Measurements from ENCODE around the gene RAPGEF6. TPM values are rescaled to one million over a fixed set of nuclear protein-coding genes. Genes with fewer than 3 reads are reported as not detected.
A peak's percentile ranks its signal among the peaks of the same experiment; 100 is the strongest.
"Not testable (repeated sequence)": the region's sequence is repeated elsewhere in the genome, so short reads cannot be mapped to it uniquely, and the experiment has no call there.

Gene RAPGEF6
- total and polyA plus RNA-seq, 4 donors: 19.3 to 95.2 (median 33.5) TPM

DNA sequence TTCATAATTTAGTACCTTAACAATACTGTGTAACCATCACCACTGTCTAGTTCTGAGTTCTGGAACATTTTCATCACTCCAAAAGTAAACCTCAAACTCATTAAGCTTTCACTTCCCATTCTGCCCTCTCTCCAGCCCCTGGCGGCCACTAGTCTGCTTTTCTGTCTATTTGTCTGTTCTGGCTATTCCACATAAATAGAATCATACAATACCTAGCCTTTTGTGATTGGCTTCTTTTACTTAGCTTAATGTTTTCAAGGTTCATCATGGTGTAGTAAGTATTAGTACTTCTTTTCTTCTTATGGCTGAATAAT, 138.7 kb downstream of the RAPGEF6 start:
- Histone ChIP-seq H3K36me3 (ENCODE audit: control insufficient read depth, insufficient read depth, low read length) (peaks cover 4% of the 10 kb centered on the region), H3K27ac (ENCODE audit: low read depth, low read length) (no peak overlapping the region)
- WGBS (ENCODE audit: insufficient coverage): no CpG with 5 or more reads among the region's 1 CpG

DNA sequence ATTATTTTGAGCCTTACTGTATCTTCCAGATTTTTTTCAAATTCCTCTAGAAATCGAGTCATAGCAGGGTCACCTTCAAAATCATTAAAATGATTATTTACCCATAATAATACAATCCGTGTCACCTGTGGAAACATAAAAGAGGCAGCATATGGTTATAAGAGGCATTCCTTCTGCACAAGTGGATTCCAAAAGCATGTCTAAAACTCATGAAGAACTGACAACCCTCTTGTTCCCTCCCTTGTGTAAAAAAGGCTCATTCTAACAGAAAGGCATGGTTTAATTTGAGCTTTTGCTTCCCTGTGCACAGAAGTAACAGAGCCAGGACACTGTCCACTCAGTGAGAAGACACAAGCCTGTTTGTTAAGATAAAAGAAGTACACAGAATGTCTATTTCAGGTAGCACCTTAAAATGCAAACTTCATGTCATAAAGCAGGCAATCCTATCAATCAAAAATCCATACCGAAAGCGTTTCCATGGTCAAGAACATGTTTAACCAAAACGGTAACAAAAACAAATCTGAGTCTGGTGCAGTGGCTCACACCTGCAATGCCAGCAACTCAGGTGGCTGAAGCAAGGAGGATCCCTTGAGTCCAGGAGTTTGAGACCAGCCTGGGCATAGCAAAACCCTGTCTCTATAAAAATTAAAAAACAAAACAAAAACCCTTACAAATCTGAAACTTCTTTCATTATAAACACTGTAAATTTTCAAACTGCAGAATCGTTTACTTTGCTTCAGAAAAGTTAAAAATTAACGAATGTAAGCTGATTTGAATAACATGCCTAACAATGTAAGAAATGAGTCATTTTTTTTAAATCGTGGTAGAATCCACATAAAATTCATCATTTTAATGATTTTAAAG, 139.3 kb downstream of the RAPGEF6 start:
- Histone ChIP-seq H3K4me3 (ENCODE audit: low read depth, low read length) (no peak overlapping the region), H3K36me3 (ENCODE audit: control insufficient read depth, insufficient read depth, low read length) (peaks cover 4% of the 10 kb centered on the region), H3K27me3 (ENCODE audit: control insufficient read depth, insufficient read depth, low read length) (no peaks in the 10 kb centered on the region), H3K27ac (ENCODE audit: low read depth, low read length) (no peak overlapping the region), H3K4me1 (ENCODE audit: control insufficient read depth, insufficient read depth, low read length) (no peaks in the 10 kb centered on the region), H3K9me3 (ENCODE audit: control insufficient read depth, insufficient read depth, low read length) (no peaks in the 10 kb centered on the region)
- WGBS (ENCODE audit: insufficient coverage): 100% methylated on average over 3 of the region's 8 CpGs
- DNase-seq (ENCODE audit: low read depth in 4 of 6, low spot score in 6 of 6): no peak

More for the DNA sequence above, 138.7 kb downstream of the RAPGEF6 start:
- Histone ChIP-seq H3K4me1 (ENCODE audit: control insufficient read depth, insufficient read depth, low read length) (no peaks in the 10 kb centered on the region), H3K27me3 (ENCODE audit: control insufficient read depth, insufficient read depth, low read length) (no peaks in the 10 kb centered on the region), H3K4me3 (ENCODE audit: low read depth, low read length) (no peak overlapping the region), H3K9me3 (ENCODE audit: control insufficient read depth, insufficient read depth, low read length) (no peaks in the 10 kb centered on the region)
- no peak for DNase-seq (ENCODE audit: low read depth in 4 of 6, low spot score in 6 of 6)

DNA sequence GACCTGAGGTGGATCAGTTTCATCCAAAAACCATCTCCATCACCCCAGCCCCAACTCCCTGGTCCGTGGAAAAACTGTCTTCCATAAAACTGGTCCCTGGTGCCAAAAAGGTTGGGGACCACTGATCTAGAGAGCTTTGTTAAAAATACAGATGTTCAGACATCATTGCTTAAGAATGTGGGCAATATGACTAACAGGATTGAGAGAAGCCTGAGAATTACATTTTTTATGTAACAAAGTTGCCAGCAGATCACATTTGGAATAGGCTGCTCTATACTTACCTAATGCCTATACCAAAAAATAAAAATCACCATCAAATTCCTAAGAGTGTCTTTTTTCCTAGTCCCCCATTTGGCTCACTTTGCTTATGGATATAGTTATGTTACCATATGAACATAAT, 143.3 kb downstream of the RAPGEF6 start:
- H3K4me1 ChIP-seq (ENCODE audit: control insufficient read depth, insufficient read depth, low read length): no peaks in the 10 kb centered on the region
- no CpG with 5 or more reads among the region's 1 CpG for WGBS (ENCODE audit: insufficient coverage)
- H3K27me3 ChIP-seq (ENCODE audit: control insufficient read depth, insufficient read depth, low read length): no peaks in the 10 kb centered on the region
- no peak for DNase-seq (ENCODE audit: low read depth in 4 of 6, low spot score in 6 of 6)
- H3K36me3 ChIP-seq (ENCODE audit: control insufficient read depth, insufficient read depth, low read length): peaks cover 7% of the 10 kb centered on the region
- H3K9me3 ChIP-seq (ENCODE audit: control insufficient read depth, insufficient read depth, low read length): no peaks in the 10 kb centered on the region
- no peak overlapping the region for H3K4me3 ChIP-seq (ENCODE audit: low read depth, low read length)
- no peak overlapping the region for H3K27ac ChIP-seq (ENCODE audit: low read depth, low read length)

DNA sequence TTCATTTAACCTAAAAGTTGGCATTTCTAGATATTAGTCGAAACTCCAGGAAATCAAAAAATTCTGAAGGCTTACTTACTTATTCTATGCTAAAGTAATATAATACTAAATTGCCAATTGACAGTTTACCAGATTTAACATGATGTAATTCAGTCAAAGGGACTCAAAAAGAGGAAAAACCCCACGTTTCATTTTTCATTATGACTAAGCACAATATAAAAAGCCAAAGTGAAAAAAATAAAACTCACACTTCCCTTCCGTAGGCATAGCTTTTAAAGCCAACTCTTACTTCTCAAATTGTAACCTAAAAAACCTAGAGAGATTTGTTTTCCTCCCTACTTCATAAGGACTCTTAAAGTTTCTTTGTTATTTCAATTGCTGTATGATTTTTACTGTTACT, 146.6 kb downstream of the RAPGEF6 start:
- DNase-seq (ENCODE audit: low read depth in 4 of 6, low spot score in 6 of 6): peak in 1 of 6 donors; percentile 5
- WGBS (ENCODE audit: insufficient coverage): no CpG with 5 or more reads among the region's 3 CpGs
- H3K27me3 ChIP-seq (ENCODE audit: control insufficient read depth, insufficient read depth, low read length): no peaks in the 10 kb centered on the region
- H3K4me1 ChIP-seq (ENCODE audit: control insufficient read depth, insufficient read depth, low read length): no peaks in the 10 kb centered on the region
- no peaks in the 10 kb centered on the region for H3K9me3 ChIP-seq (ENCODE audit: control insufficient read depth, insufficient read depth, low read length)
- no peak overlapping the region for H3K4me3 ChIP-seq (ENCODE audit: low read depth, low read length)
- peaks cover 6% of the 10 kb centered on the region for H3K36me3 ChIP-seq (ENCODE audit: control insufficient read depth, insufficient read depth, low read length)
- no peak overlapping the region for H3K27ac ChIP-seq (ENCODE audit: low read depth, low read length)

DNA sequence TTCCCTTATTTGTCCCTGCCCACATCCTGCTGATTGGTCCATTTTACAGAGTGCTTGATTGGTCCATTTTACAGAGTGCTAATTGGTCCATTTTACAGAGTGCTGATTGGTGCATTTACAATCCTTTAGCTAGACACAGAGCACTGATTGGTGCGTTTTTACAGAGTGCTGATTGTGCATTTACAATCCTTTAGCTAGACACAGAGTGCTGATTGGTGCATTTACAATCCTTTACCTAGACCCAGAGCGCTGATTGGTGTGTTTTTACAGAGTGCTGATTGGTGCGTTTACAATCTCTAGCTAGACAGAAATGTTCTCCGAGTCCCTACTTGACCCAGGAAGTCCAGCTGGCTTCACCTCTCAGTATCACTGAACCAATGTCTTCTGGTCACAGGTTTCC, 147.7 kb downstream of the RAPGEF6 start:
- H3K9me3 ChIP-seq (ENCODE audit: control insufficient read depth, insufficient read depth, low read length); H3K4me1 ChIP-seq (ENCODE audit: control insufficient read depth, insufficient read depth, low read length); H3K27me3 ChIP-seq (ENCODE audit: control insufficient read depth, insufficient read depth, low read length); DNase-seq (ENCODE audit: low read depth in 4 of 6, low spot score in 6 of 6); H3K27ac ChIP-seq (ENCODE audit: low read depth, low read length); H3K4me3 ChIP-seq (ENCODE audit: low read depth, low read length); H3K36me3 ChIP-seq (ENCODE audit: control insufficient read depth, insufficient read depth, low read length): not testable (repeated sequence)
- 100% methylated on average over 2 of the region's 4 CpGs for WGBS (ENCODE audit: insufficient coverage)

DNA sequence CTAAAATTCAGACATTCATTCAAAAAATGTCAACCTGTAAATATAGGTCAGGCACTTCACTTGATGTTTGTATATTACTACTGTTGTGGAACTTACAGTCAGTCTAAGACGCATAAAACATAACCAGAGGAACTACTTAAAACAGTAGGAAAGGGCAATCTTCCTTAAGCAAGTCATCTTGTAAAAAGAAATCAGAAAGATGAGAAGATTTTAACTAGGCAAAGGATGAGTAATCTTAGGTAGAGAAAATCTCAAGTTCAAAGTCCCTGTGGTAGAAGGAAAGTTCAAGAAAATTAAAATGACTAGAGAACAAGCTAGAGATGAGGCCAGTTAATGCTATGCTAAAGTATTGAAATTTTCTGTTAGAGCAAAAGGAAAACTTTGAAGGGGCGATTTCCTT, 152.4 kb downstream of the RAPGEF6 start:
- 100% methylated on average over 1 of the region's 2 CpGs for WGBS (ENCODE audit: insufficient coverage)
- H3K27me3 ChIP-seq (ENCODE audit: control insufficient read depth, insufficient read depth, low read length): no peaks in the 10 kb centered on the region
- H3K27ac ChIP-seq (ENCODE audit: low read depth, low read length): no peak overlapping the region
- no peaks in the 10 kb centered on the region for H3K9me3 ChIP-seq (ENCODE audit: control insufficient read depth, insufficient read depth, low read length)
- no peak for DNase-seq (ENCODE audit: low read depth in 4 of 6, low spot score in 6 of 6)
- no peak overlapping the region for H3K4me3 ChIP-seq (ENCODE audit: low read depth, low read length)
- H3K36me3 ChIP-seq (ENCODE audit: control insufficient read depth, insufficient read depth, low read length): peaks cover 13% of the 10 kb centered on the region
- H3K4me1 ChIP-seq (ENCODE audit: control insufficient read depth, insufficient read depth, low read length): no peaks in the 10 kb centered on the region

DNA sequence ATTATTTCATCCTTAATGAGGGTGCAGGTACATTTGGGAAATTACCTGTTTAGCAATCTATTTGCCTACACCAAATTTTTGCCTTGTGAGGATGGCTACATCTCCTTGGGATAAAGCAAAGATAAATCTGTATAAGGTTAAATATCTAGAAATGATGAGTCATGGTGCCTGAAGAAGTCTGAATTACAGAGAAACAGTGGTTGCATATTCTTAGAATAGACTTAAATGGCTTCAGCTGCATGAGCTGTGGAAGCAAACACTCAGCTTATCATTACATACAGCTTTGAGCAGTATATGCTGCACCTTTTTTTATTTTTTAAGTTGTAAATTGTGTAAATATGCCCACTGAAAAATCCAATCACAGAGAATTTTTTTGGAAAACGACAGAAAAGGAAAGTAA, 153.5 kb downstream of the RAPGEF6 start:
- Histone ChIP-seq H3K27ac (ENCODE audit: low read depth, low read length) (no peak overlapping the region), H3K4me1 (ENCODE audit: control insufficient read depth, insufficient read depth, low read length) (no peaks in the 10 kb centered on the region), H3K9me3 (ENCODE audit: control insufficient read depth, insufficient read depth, low read length) (no peaks in the 10 kb centered on the region), H3K36me3 (ENCODE audit: control insufficient read depth, insufficient read depth, low read length) (peaks cover 11% of the 10 kb centered on the region), H3K27me3 (ENCODE audit: control insufficient read depth, insufficient read depth, low read length) (no peaks in the 10 kb centered on the region), H3K4me3 (ENCODE audit: low read depth, low read length) (no peak overlapping the region)
- no CpG with 5 or more reads among the region's 1 CpG for WGBS (ENCODE audit: insufficient coverage)
- DNase-seq (ENCODE audit: low read depth in 4 of 6, low spot score in 6 of 6): no peak

DNA sequence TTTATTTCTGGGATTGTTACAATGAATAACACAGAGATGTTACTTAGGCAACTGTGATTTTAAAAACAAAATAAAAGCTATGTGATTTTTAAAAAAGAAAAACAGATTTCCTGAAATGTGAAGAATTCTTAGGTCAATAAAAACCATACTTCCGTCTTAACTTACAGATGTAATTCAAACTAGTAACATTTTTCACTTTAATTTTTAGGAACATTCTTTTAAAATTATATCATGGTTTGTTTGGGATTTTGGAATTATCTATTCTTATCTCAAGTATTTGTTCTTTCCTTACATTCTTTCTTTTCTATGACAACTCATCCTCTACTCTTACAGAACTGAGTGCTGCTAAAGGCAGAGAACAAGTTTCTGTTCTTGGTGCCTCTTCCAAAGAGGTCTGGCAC, 159.5 kb downstream of the RAPGEF6 start:
- H3K36me3 ChIP-seq (ENCODE audit: control insufficient read depth, insufficient read depth, low read length): peaks cover 3% of the 10 kb centered on the region
- no peaks in the 10 kb centered on the region for H3K9me3 ChIP-seq (ENCODE audit: control insufficient read depth, insufficient read depth, low read length)
- no peaks in the 10 kb centered on the region for H3K27me3 ChIP-seq (ENCODE audit: control insufficient read depth, insufficient read depth, low read length)
- no peaks in the 10 kb centered on the region for H3K4me1 ChIP-seq (ENCODE audit: control insufficient read depth, insufficient read depth, low read length)
- WGBS (ENCODE audit: insufficient coverage): no CpG with 5 or more reads among the region's 1 CpG
- H3K4me3 ChIP-seq (ENCODE audit: low read depth, low read length): no peak overlapping the region
- H3K27ac ChIP-seq (ENCODE audit: low read depth, low read length): no peak overlapping the region
- no peak for DNase-seq (ENCODE audit: low read depth in 4 of 6, low spot score in 6 of 6)

DNA sequence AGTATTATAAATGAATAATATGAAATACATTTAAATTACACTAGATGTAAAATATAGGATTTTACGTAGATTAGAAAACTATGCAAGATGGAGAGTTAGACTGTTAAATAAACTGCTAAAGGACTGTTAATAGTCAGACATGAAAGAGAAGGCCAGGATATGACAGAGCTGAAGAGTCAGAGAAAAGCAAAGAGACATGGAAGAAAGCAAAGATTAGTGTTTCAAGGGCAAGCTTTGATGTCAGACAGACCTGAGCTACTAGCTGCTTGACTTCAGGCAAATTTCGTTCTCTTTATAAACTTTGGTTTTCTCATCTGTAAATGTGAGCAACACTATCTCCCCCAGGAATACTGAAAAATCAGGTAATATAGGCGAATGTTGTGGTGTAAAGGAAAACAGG, 161.3 kb downstream of the RAPGEF6 start:
- Histone ChIP-seq H3K36me3 (ENCODE audit: control insufficient read depth, insufficient read depth, low read length) (no peaks in the 10 kb centered on the region), H3K9me3 (ENCODE audit: control insufficient read depth, insufficient read depth, low read length) (no peaks in the 10 kb centered on the region), H3K4me3 (ENCODE audit: low read depth, low read length) (no peak overlapping the region), H3K27ac (ENCODE audit: low read depth, low read length) (no peak overlapping the region), H3K27me3 (ENCODE audit: control insufficient read depth, insufficient read depth, low read length) (no peaks in the 10 kb centered on the region), H3K4me1 (ENCODE audit: control insufficient read depth, insufficient read depth, low read length) (no peaks in the 10 kb centered on the region)
- DNase-seq (ENCODE audit: low read depth in 4 of 6, low spot score in 6 of 6): no peak
- WGBS (ENCODE audit: insufficient coverage): 100% methylated on average over 1 of the region's 3 CpGs

DNA sequence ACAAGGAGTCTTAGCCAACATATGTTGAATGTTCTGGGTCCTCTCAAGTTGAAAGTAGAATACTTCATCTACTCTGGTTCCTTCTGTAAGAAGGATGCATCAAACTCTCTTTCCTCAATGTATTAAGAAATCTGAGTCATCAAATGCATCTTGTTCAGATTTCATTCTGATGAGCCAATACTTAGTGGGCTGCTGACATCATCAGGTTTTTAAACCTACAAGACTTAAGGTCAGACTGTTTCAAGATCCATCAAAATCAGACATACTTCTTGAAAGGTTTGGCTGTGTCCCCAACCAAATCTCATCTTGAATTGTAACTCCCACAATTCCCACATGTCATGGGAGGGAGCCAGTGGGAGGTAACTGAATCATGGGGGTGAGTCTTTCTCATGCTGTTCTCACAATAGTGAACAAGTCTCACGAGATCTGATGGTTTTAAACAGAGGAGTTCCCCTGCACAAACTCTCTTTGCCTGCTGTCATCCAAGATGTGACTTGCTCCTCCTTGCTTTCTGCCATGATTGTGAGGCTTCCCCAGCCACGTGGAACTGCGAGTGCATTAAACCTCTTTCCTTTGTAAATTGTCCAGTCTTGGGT, 168.8 kb downstream of the RAPGEF6 start:
- H3K4me3 ChIP-seq (ENCODE audit: low read depth, low read length): no peak overlapping the region
- WGBS (ENCODE audit: insufficient coverage): no CpG with 5 or more reads among the region's 3 CpGs
- no peaks in the 10 kb centered on the region for H3K27me3 ChIP-seq (ENCODE audit: control insufficient read depth, insufficient read depth, low read length)
- peaks cover 9% of the 10 kb centered on the region for H3K36me3 ChIP-seq (ENCODE audit: control insufficient read depth, insufficient read depth, low read length)
- no peak for DNase-seq (ENCODE audit: low read depth in 4 of 6, low spot score in 6 of 6)
- no peak overlapping the region for H3K27ac ChIP-seq (ENCODE audit: low read depth, low read length)
- no peaks in the 10 kb centered on the region for H3K4me1 ChIP-seq (ENCODE audit: control insufficient read depth, insufficient read depth, low read length)
- no peaks in the 10 kb centered on the region for H3K9me3 ChIP-seq (ENCODE audit: control insufficient read depth, insufficient read depth, low read length)

Data from spinal cord (tissue), 10 donors.